GM19193 (cell line): ENCODE results near the gene ZNF436.

Experiments
- POLR2A ChIP-seq: IDR thresholded peaks from 4 replicates; pipeline ENCODE4 v1.6.1; 2011; ENCODE audit not compliant: insufficient read depth, insufficient read length; ENCODE audit errors: extremely low read depth

The ZNF436 gene

GRCh38 chr1:23369335-23370013 lies at the start of gene ZNF436:
TSS of gene ZNF436 (minus strand) at chr1:23369836. CDS start at chr1:23368005, 1,831 bp downstream.
- TF ChIP-seq POLR2A, result no peak

GRCh38 chr1:23419180-23419579 lies 49.5 kb upstream of the ZNF436 start:
- no peak for TF ChIP-seq POLR2A

GRCh38 chr1:23417570-23417969 lies 47.9 kb upstream of the ZNF436 start:
- TF ChIP-seq POLR2A, result no peak

- TF ChIP-seq POLR2A, result no peak
These were observed 47.3 kb upstream of the ZNF436 start for GRCh38 chr1:23416964-23417363.

GRCh38 chr1:23408797-23409290 lies 39.2 kb upstream of the ZNF436 start:
- TF ChIP-seq POLR2A, result no peak

- TF ChIP-seq POLR2A, result no peak
These were observed 37.5 kb upstream of the ZNF436 start for GRCh38 chr1:23407016-23407630.

- no peak for TF ChIP-seq POLR2A
These were observed 36.3 kb upstream of the ZNF436 start for GRCh38 chr1:23405946-23406345.

GRCh38 chr1:23403735-23404486 lies 34.3 kb upstream of the ZNF436 start:
- TF ChIP-seq POLR2A, result no peak

GRCh38 chr1:23403355-23403734 lies 33.7 kb upstream of the ZNF436 start:
- no peak for TF ChIP-seq POLR2A

- TF ChIP-seq POLR2A, result no peak
These were observed 33.4 kb upstream of the ZNF436 start for GRCh38 chr1:23403038-23403336.

GRCh38 chr1:23402286-23403037 lies 32.8 kb upstream of the ZNF436 start:
- no peak for TF ChIP-seq POLR2A

GRCh38 chr1:23401313-23401712 lies 31.7 kb upstream of the ZNF436 start:
- TF ChIP-seq POLR2A, result no peak

- no peak for TF ChIP-seq POLR2A
These were observed 30.9 kb upstream of the ZNF436 start for GRCh38 chr1:23400324-23401114.

- TF ChIP-seq POLR2A, result no peak
These were observed 29.6 kb upstream of the ZNF436 start for GRCh38 chr1:23399229-23399628.
